Sigmoid colon (tissue), 7 donors: ENCODE data around the gene RAPGEF5. TPM values are rescaled to one million over a fixed set of nuclear protein-coding genes. Genes with fewer than 3 reads are reported as not detected.

Experiments used
- DNase-seq: peaks from one replicate; pipeline ENCODE4 v3.0.0-alpha.2; 2019
- H3K27ac ChIP-seq, 4 donors: fragments of 200-600 bp; sonication (generic); one replicate each; pipeline ENCODE4 v1.5.1; 2016 to 2019; ENCODE audit warnings: mild to moderate bottlenecking in 1 of 4
- H3K27me3 ChIP-seq, 3 donors: fragments of 200-600 bp; sonication (generic); one replicate each; pipeline ENCODE4 v1.5.1; 2019; ENCODE audit warnings: mild to moderate bottlenecking in 1 of 3
- H3K36me3 ChIP-seq, 4 donors: fragments of 200-600 bp; sonication (generic); one replicate each; pipeline ENCODE4 v1.5.1; 2016 to 2019
- H3K4me1 ChIP-seq, 4 donors: fragments of 200-600 bp; sonication (generic); one replicate each; pipeline ENCODE4 v1.5.1; 2017 to 2019
- H3K4me3 ChIP-seq, 4 donors: fragments of 200-600 bp; sonication (generic); one replicate each; pipeline ENCODE4 v1.5.1; 2017 to 2019; ENCODE audit warnings: mild to moderate bottlenecking in 2 of 4, moderate library complexity in 1 of 4
- H3K9me3 ChIP-seq, 4 donors: fragments of 200-600 bp in 3 of 4; sonication (generic) in 3 of 4; one replicate each; pipeline versions ENCODE4 v1.5.1 to v1.6.1; 2013 to 2019
- CTCF ChIP-seq, 4 experiments: fragments of 450-650 bp in 3 of 4; fragments of 200-600 bp in 1 of 4; IDR thresholded peaks; one replicate each; pipeline ENCODE4 v1.5.1; 2016 to 2019; ENCODE audit warnings: antibody characterized with exemption in 4 of 4, mild to moderate bottlenecking in 3 of 4, moderate library complexity in 2 of 4
- EP300 ChIP-seq, 4 donors: sonication (generic); formaldehyde crosslinking; IDR thresholded peaks; one replicate each; pipeline ENCODE4 v1.6.1; 2017; ENCODE audit warnings: antibody characterized with exemption in 4 of 4
- POLR2A ChIP-seq, 2 donors: fragments of 450-650 bp; IDR thresholded peaks; one replicate each; pipeline ENCODE4 v1.6.1; 2016; ENCODE audit warnings: antibody characterized with exemption in 2 of 2, mild to moderate bottlenecking in 2 of 2, moderate library complexity in 2 of 2
- POLR2AphosphoS5 ChIP-seq, 4 donors: sonication (generic); formaldehyde crosslinking; IDR thresholded peaks; one replicate each; pipeline ENCODE4 v1.6.1; 2017; ENCODE audit warnings: antibody characterized with exemption in 4 of 4
- whole genome bisulfite sequencing, 2 donors: extraction: QIAGEN DNeasy Blood & Tissue Kit; methylation state at CpG; one replicate each; pipeline ENCODE4 v1.1.7; 2013; 5-methylcytosine and 5-hydroxymethylcytosine counted together
- intact Hi-C: fragments of 100-400 bp; cut with DNase I; formaldehyde crosslinking; loops from one replicate; pipeline ENCODE4 v1.15.1; 2023
- polyA plus RNA-seq, 3 donors: library from polyadenylated mRNA; stranded (reverse); fragments of 200-250 nt; gene quantifications; one replicate each; pipeline ENCODE4 v1.2.3, GENCODE V29; 2013
- total RNA-seq, 4 donors: library from RNA; depleted of rRNA; stranded (reverse); fragments of >200 nt; gene quantifications; one replicate each; pipeline ENCODE4 v1.1.0, GENCODE V29; 2016
- donor health status: healthy with polysubstance abuse.
- donor health status: Bipolar disorder and iron deficiency.
- donor health status: healthy.

RAPGEF5 gene
- total and polyA plus RNA-seq, 7 donors = 6.0 to 17.9 (median 12.6) TPM

DNA sequence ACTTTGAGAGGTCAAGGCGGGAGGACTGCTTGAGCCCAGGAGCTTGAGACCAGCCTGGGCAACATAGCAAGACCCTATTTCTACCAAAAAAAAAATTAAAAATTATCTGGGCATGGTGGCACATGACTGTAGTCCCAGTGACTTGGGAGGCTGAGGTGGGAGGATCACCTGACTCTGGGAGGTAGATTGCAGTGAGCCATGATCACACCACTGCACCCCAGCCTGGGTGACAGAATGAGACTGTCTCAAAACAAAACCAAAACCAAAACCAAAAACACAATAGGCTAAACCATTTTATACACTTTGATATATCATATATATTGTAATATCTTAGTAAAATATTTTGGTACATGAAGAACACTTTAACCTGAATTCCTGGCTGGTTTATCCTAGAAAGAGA lies 101.6 kb downstream of the RAPGEF5 start:
- H3K27ac ChIP-seq = no peak overlapping the region
- intact Hi-C loops = loop anchor here (10.0 kb wide), 1 partner anchor 141 kb away; no protein-coding TSS in a partner anchor

GRCh38 chr7:22252936-22253536 lies 103.9 kb downstream of the RAPGEF5 start:
- WGBS, 2 donors = 83 to 84% methylated on average over 7 of the region's 7 CpGs
- TF ChIP-seq POLR2AphosphoS5 (IDR thresholded peaks at IDR 0.05) = no peak
- no peak for TF ChIP-seq CTCF (IDR thresholded peaks at IDR 0.05)
- no peak for TF ChIP-seq POLR2A (IDR thresholded peaks at IDR 0.05)
- DNase-seq = no peak
- H3K4me3 ChIP-seq = no peak overlapping the region
- no peaks in the 10 kb centered on the region for H3K9me3 ChIP-seq
- intact Hi-C loops = loop anchor here (10.0 kb wide), 1 partner anchor 138 kb away; no protein-coding TSS in a partner anchor
- H3K27ac ChIP-seq = no peak overlapping the region
- no peaks in the 10 kb centered on the region for H3K27me3 ChIP-seq
- H3K36me3 ChIP-seq = no peaks in the 10 kb centered on the region
- no peaks in the 10 kb centered on the region for H3K4me1 ChIP-seq

More for the DNA sequence above, 101.6 kb downstream of the RAPGEF5 start:
- no peaks in the 10 kb centered on the region for H3K4me1 ChIP-seq
- no peaks in the 10 kb centered on the region for H3K27me3 ChIP-seq
- H3K36me3 ChIP-seq = no peaks in the 10 kb centered on the region
- H3K9me3 ChIP-seq = no peaks in the 10 kb centered on the region
- TF ChIP-seq EP300 (IDR thresholded peaks at IDR 0.05) (no peak), POLR2AphosphoS5 (IDR thresholded peaks at IDR 0.05) (no peak), POLR2A (IDR thresholded peaks at IDR 0.05) (no peak), CTCF (IDR thresholded peaks at IDR 0.05) (no peak)
- DNase-seq = no peak
- 96 to 99% methylated on average over 1 of the region's 1 CpG for WGBS, 2 donors
- H3K4me3 ChIP-seq = no peak overlapping the region

GRCh38 chr7:22252016-22252415 lies 104.9 kb downstream of the RAPGEF5 start:
- intact Hi-C loops = loop anchor here (10.0 kb wide), 1 partner anchor 137 kb away; no protein-coding TSS in a partner anchor

DNA sequence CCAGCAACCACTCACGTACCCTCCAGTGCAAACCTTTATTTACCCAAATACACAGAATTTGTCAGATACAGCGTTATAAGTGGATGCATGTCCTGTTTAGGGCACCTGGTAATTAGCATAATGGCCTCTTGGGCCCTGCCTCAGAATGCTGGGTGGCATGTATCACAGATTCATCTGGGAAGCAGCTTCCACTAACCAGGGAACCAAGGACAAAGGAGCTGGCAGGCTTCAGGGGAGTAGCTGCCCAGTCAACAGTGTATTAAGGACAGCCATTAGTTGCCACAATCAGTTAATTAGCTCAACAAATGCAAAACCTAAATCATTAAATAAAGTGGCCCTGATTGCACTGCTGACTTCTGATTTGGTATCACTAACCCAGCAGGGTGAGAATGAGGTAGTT lies 105.7 kb downstream of the RAPGEF5 start:
- Histone ChIP-seq H3K27me3 (no peaks in the 10 kb centered on the region), H3K27ac (no peak overlapping the region), H3K4me1 (no peaks in the 10 kb centered on the region), H3K36me3 (no peaks in the 10 kb centered on the region), H3K4me3 (no peak overlapping the region), H3K9me3 (no peaks in the 10 kb centered on the region)
- intact Hi-C loops = loop anchor here (10.0 kb wide), 1 partner anchor 136 kb away; no protein-coding TSS in a partner anchor
- no peak for DNase-seq
- TF ChIP-seq EP300 (IDR thresholded peaks at IDR 0.05) = no peak
- 91 to 94% methylated on average over 2 of the region's 2 CpGs for WGBS, 2 donors

More at GRCh38 chr7:22252016-22252415, 104.9 kb downstream of the RAPGEF5 start:
- TF ChIP-seq POLR2A (IDR thresholded peaks at IDR 0.05) = no peak
- TF ChIP-seq EP300 (IDR thresholded peaks at IDR 0.05) = no peak
- no peak for TF ChIP-seq CTCF (IDR thresholded peaks at IDR 0.05)
- TF ChIP-seq POLR2AphosphoS5 (IDR thresholded peaks at IDR 0.05) = no peak
- DNase-seq = no peak
- H3K9me3 ChIP-seq = no peaks in the 10 kb centered on the region
- no peak overlapping the region for H3K4me3 ChIP-seq
- H3K36me3 ChIP-seq = no peaks in the 10 kb centered on the region
- 91 to 96% methylated on average over 2 of the region's 2 CpGs for WGBS, 2 donors
- H3K27ac ChIP-seq = no peak overlapping the region
- H3K4me1 ChIP-seq = no peaks in the 10 kb centered on the region
- no peaks in the 10 kb centered on the region for H3K27me3 ChIP-seq

DNA sequence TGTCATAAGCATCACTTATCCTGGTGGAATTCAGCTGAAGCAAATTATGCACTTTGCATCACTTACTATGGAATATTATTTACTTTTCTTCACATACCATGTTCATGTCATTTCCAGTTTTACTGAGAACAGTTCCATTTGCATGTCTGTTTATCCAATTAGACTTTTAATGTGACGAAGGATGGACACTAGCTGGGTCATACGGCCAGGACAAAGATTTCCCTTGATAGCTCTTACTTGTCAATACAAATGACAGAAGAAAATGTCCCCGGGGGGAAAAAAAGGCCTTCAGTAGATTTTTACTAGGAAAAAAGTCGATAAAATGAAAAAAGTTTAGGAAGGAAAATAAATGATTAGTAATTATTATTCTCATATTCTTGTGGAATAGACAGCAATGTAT lies 106.6 kb downstream of the RAPGEF5 start:
- Histone ChIP-seq H3K36me3 (no peaks in the 10 kb centered on the region), H3K4me3 (no peak overlapping the region), H3K9me3 (peaks cover 0 to 2% (median 0%) of the 10 kb centered on the region in 4 donors), H3K4me1 (no peaks in the 10 kb centered on the region), H3K27me3 (no peaks in the 10 kb centered on the region), H3K27ac (no peak overlapping the region)
- no peak for DNase-seq
- WGBS, 2 donors = 88 to 91% methylated on average over 4 of the region's 4 CpGs
- intact Hi-C loops = loop anchor here (10.0 kb wide), 1 partner anchor 136 kb away; no protein-coding TSS in a partner anchor
- no peak for TF ChIP-seq EP300 (IDR thresholded peaks at IDR 0.05)
- TF ChIP-seq POLR2A (IDR thresholded peaks at IDR 0.05) = no peak
- no peak for TF ChIP-seq POLR2AphosphoS5 (IDR thresholded peaks at IDR 0.05)
- TF ChIP-seq CTCF (IDR thresholded peaks at IDR 0.05) = no peak
